ENCODE measurements around the gene ZSCAN12. TPM values are rescaled to one million over a fixed set of nuclear protein-coding genes. Genes with fewer than 3 reads are reported as not detected.

ZSCAN12 gene
- total RNA-seq, 1 experiment from 2014 or later = 12.6 TPM

DNA sequence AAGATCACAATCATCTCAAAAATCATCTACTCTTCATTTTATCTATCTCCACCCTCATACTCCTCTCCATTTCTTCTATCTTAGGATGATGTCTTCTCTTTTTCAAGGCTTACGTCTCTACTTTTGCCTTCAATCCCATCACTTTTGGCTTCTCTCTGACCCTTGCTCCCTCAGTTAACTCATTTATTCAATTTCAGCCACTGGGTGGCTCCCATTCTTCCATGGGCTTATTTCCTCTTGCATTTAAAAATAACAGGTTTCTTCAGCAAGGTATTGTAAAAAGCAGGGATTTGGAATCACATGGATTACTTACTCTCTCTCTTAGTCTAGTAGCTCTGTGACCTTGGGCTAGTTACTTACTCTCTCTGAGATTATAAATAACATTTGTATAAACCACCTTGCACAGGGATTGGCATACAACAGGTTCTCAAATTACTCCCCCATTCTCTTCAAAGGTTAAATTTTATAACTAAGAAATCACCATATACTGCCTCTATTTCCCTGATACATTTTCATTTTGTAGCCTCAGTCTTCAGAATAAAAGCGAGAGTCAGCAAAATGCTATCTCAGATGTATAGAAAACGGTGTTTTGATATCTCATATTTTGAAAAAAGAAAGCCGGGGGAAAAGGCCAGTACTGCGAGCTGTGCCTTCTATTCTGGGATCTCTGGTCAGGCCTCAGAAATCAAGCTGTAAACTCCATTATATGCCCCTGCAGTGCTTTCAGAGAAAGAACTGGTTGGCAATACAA lies 5.5 kb downstream of the ZSCAN12 start:
- peaks cover 4% of the 10 kb centered on the region; the same call in 1 of the 2 replicates for H3K79me2 ChIP-seq (ENCODE audit: insufficient read depth, low read length)
- no peak overlapping the region for H3T11ph ChIP-seq (ENCODE audit: low read length)
- H2AFZ ChIP-seq (ENCODE audit: low read length) = no peak overlapping the region
- no peak overlapping the region for H2BK5ac ChIP-seq (ENCODE audit: insufficient read length, low read length)
- Mint-ChIP-seq H3K4me1 (peaks cover 25 to 28% of the 10 kb centered on the region in 2 experiments), H3K36me3 (ENCODE audit: insufficient read depth in 1 of 3, low read depth in 3 of 3) (peaks cover 53 to 78% (median 74%) of the 10 kb centered on the region in 3 experiments; a peak in 6 of 7 replicates), H3K4me3 (no peak overlapping the region; a peak in 1 of 5 replicates), H3K9me3 (no peaks in the 10 kb centered on the region), H3K27ac (0 out of 7 replicates have a peak overlapping the region, but pooled peaks of 1 of the 3 experiments have one; percentile 3), H3K27me3 (ENCODE audit: low read depth) (no peaks in the 10 kb centered on the region)
- no peak overlapping the region for H4K8ac ChIP-seq (replicated peaks; ENCODE audit: insufficient read length, low read depth, low read length)
- H3K4me2 ChIP-seq (ENCODE audit: insufficient read depth, insufficient read length, low read length) = no peak overlapping the region
- peaks cover 6% of the 10 kb centered on the region for H3K79me1 ChIP-seq (ENCODE audit: insufficient read depth, low read depth, low read length, poor library complexity, severe bottlenecking)
- H3K18ac ChIP-seq (ENCODE audit: insufficient read length, low read depth, low read length) = no peak overlapping the region
- no peak overlapping the region for H2BK120ac ChIP-seq (ENCODE audit: low read depth, low read length, poor library complexity, severe bottlenecking)
- H3K23ac ChIP-seq (ENCODE audit: insufficient read length, low read depth, low read length) = no peak overlapping the region
- no peaks in the 10 kb centered on the region for H3K9me3 ChIP-seq (ENCODE audit: control insufficient read depth, low read depth, low read length)
- H2BK12ac ChIP-seq (ENCODE audit: insufficient read length, low read depth, low read length) = no peak overlapping the region
- no peaks in the 10 kb centered on the region for H4K20me1 ChIP-seq (ENCODE audit: control insufficient read depth, insufficient read depth, insufficient read length)
- H3K56ac ChIP-seq (ENCODE audit: insufficient read length, low read depth, low read length) = no peak overlapping the region
- H4K5ac ChIP-seq (ENCODE audit: insufficient read length, low read depth, low read length) = no peak overlapping the region
- H3K27ac ChIP-seq (ENCODE audit: insufficient read length, low read depth, low read length) = no peak overlapping the region
- no peak overlapping the region for H3K9ac ChIP-seq (ENCODE audit: extremely low read depth, insufficient read length, low read length)
- no peak overlapping the region for H3K4ac ChIP-seq (ENCODE audit: low read depth, low read length)
- TF ChIP-seq CTCF (conservative IDR thresholded peaks at IDR 0.05) = peak; percentile 52; the same call in 2 of the 3 replicates
- no peak overlapping the region for H2AK5ac ChIP-seq (ENCODE audit: insufficient read length, low read length)
- no peak overlapping the region for H2BK20ac ChIP-seq (ENCODE audit: low read depth, low read length, poor library complexity, severe bottlenecking)
- 100% methylated on average over 1 of the region's 5 CpGs for WGBS (ENCODE audit: extremely low coverage, insufficient read length, low lambda C conversion rate)
- no peaks in the 10 kb centered on the region; the same call in 1 of the 2 replicates for H3K27me3 ChIP-seq (ENCODE audit: insufficient read depth, low read length)
- H3K14ac ChIP-seq (ENCODE audit: insufficient read depth, low read length) = no peak overlapping the region
- no peak overlapping the region for H2BK15ac ChIP-seq (ENCODE audit: low read depth, low read length)
- no peak overlapping the region for H4K91ac ChIP-seq (ENCODE audit: insufficient read length, low read depth, low read length)
- DNase-seq = no peak
- peaks cover 5% of the 10 kb centered on the region; the same call in 1 of the 2 replicates for H3K4me1 ChIP-seq (ENCODE audit: insufficient read depth, low read length)
- H3K23me2 ChIP-seq (ENCODE audit: insufficient read length, low read depth, low read length, poor library complexity, severe bottlenecking) = no peaks in the 10 kb centered on the region

Data from H9 (cell line).